MV-4-11 (cell line): ENCODE results near the gene FKBP11.
"Not testable (repeated sequence)": the region's sequence is repeated elsewhere in the genome, so short reads cannot be mapped to it uniquely, and the experiment has no call there.

Experiments used
- DNase-seq: peaks from one replicate; lab custom pipeline; 2025; lab: John Stamatoyannopoulos, UW

FKBP11 gene

DNA sequence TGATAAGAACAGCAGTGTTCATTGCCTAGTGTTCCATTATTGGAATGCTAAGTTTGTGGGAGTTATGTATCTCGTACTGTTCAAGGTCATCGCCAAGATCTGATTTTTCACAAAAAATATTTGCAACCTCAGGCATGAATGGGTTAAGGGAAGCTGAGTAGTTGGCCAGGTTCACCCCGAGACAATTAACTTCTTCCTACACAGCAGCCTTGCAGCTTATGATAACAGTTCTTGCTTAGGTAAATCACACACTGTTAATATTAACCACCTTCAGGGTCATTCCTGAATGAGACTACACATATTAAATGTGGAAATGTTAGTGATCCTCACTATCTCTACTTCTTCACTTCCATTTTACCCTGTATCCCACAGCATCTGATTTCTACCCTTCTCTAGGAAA lies 18.0 kb downstream of the FKBP11 start:
- DNase-seq, result no peak

DNA sequence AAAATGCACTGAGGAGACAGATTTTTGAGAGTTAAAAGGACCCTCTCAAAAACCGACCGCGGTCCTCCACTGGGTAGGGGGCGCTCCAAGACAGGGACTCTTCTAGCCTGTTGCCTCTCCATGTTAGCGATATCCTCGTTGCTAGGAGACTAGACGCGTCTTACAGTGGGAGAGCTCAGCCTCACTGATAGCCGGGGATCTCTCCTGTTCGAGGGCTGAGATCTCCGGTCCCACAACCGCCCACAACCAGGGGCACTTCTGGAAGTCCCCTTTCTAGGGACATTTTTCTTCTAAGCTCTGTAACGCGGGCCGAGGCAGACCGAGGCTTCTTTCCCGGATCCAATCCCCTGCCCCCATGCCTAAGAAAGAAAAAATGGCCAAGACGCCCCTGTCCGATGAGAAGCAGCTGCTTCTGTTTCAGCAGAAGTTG lies 21.3 kb downstream of the FKBP11 start:
- DNase-seq, result peak; percentile 86

DNA sequence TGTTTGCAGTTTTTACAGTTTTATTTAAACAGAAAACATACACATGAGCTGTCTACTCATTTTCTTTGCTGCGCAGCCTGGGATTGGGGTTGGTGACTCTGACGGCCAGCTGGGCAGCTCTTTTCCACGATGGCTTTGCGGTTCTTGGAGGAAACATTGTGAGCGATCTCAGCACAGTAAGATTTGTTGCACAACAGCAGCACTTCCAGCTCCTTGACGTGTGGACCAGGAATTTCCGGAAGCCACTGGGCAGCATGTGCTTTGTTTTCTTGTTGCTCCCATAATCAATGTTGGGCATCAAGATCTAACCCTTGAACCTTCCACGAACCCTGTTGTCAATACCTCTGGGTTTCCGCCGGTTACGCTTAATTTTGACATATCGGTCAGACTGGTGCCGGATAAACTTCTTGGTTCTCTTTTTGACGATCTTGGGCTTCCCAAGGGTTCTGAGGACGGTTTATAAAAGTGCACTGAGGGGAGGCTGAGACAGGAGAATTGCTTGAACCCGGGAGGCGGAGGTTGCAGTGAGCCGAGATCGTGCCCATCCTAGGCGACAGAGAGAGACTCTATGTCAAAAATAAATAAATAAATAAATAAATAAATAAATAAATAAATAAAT lies 21.8 kb downstream of the FKBP11 start:
- DNase-seq, result peak; percentile 81

DNA sequence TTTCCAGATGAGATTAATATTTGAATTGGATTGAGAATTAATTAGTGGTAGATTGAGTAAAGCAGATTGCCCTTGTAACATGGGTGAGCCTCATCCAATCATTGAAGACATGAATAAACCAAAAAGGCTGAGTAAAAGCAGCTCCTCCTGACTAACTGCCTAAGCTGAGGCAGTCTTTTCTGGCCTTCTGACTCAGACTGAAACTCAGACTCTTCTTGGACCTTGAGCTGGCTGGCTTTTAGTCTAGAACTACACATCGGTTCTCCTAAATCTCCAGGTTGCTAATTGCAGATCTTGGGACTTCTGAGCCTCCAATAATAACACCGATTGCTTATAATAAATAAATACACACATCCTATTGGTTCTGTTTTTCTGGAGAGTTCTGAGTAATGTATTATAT lies 24.0 kb downstream of the FKBP11 start:
- DNase-seq, result peak; percentile 64

DNA sequence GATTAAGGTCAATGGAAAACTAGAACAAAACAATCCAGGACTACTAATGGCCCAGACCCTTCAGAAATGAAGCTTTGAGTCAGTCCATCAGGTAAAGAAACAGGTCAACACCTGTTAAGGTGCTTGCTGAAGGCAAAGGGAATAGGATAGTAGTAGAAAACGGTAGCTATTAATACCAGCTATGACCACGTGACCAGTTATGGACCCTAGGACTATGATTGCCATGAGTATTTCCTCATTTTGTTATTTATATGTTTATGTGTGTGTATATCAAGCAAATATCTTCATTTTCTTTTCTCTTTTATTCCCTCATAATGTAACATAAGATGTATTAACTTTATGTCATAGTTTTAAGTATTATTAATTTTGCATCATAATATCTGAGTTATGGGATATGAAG lies 25.6 kb downstream of the FKBP11 start:
- no peak for DNase-seq

DNA sequence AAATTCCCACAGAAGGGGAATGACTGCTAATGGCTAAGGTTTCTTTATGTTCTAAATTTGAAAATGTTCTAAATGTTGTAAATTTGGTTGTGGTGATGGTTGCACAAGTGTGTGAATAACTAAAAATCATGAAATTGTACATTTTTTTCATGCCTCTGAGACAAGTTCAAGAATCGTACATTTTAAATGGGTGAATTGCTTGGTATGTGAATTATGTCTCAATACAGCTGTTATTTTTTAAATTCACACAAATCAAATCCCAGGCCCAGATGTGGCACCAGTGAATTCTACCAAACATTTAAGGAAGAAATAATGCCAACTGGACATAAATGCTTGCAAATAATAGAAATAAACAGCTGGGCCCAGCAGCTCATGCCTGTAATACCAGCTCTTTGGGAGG lies 31.0 kb downstream of the FKBP11 start:
- DNase-seq, result no peak

DNA sequence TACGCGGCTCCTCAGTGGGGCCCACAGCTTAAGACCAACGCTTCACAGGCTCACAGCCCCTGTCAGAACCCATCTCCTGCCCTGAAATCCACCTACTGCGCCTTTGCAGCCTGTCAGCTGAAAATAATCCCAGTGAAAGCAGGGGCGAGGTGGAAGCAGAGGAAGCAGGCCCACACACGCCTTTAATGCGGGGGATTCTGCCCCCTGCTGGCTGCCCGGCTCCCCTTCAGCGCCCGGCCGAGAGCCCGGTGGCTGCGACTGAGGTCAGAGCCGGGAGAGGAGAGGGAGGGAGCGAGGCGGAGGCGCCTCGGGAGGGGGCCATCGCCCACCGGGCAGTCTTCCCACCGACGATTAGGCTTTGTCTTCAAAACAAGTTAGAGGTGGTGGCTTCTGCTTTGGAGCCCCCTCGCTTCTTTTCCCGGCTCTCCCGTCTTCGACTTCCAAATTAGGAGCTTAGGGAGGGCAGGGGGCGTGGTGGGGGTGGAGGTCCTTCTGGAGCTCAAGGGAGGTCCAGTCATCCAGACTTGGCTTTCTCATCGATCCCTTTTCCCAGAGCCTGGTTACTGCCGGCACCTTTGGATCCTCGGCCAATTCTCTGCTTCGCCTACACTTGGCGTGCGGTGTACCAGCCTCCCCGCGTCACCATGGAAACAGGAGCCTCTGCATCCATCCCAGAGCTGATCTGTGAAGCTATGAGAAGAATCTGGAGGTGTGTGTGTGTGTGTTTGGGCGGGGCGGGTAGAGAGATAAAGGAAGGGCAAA lies 34.5 kb downstream of the FKBP11 start:
- DNase-seq, result peak; percentile 50

DNA sequence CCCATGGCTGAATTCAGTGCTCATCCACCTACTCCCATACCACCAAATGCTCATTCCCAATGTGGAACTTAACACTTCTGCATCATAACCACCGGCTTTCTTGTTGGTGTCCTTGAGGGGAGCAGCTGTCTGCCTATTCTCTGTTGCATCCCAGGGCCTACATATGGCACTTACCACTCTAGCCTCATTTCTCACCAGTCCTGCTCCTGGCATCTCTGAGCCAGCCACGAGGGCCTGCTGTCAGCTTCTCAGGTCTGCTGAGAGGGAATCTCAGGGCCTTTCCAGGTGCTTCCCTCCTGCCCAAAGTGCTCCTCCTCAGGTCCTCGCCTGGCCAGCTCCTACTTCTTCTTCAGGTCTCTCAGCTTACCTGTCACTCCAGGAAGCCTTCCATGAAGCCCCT lies 35.6 kb downstream of the FKBP11 start:
- DNase-seq, result no peak

DNA sequence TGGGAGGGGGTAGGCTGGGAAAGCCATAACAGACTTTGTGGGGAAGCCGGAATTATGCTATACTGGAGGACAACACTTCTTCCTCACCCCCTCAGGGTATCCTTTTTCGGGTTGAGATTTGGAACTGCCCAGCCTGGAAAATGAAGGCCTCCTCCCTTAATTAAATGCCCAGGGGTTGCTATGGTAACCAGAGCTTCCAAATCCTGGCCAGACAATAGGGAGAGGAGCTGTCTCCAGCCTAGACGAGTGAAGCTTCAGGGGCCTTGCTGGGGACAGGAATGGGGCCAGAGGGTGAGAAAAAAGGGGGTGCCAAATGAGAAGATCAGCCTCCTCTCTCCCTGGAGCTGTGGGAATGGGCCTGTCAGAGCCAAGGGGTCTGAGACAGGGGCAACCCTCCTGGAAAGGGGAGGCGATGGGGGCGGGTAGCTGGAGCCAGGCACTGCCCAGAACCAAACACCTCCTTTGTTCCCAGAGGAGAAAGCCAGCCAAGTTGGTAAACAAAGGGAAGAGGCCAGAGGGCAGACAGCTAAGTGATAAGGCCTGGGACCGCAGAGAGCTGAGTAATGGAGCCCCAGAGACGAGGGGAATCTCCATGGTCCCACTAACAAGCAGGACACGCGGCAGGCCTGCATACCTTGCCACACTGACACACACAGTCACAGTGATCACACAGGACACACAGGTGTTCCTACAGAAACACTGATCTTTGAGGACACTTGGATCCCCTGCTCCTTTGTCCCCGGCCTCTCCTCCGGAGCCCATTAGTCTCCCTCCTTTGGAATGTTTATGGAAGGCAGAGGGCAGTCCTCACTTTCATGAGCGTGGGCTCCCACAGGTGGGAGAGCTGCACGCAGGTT lies 41.8 kb downstream of the FKBP11 start:
- DNase-seq, result no peak

DNA sequence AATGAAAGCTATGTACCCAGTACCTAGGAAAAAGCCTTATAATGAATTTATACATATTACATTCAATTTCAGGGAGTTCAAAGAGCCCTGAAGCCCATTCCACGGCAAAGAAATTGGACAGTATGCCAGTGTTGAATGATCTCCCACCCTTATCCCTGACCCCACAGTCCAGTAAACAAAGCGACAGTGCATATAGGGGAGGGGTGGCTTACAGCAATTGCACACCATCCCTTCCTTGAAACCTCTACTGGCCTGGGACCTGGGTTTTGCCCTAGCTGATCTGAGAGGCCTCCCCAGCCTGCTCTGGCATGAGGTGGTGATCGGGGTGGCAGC lies 42.4 kb downstream of the FKBP11 start:
- no peak for DNase-seq

DNA sequence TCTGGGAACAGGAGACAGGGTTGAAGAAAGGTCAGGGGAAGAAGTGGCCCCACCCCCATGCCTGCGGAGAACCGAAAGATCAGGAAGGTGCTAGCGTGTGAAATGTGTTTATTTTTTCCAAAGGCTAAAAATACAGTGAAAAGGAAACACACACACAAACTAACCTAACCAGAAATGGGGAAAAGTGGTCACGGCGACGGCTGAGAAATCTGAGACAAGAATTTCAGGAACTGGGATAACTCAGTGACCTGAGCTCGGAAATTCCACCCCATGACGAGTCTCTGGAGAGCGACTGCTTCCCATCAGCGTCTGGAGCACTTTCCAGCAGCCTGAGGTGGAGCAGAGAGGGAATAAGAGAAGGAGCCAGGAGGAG lies 43.0 kb downstream of the FKBP11 start:
- DNase-seq, result no peak

DNA sequence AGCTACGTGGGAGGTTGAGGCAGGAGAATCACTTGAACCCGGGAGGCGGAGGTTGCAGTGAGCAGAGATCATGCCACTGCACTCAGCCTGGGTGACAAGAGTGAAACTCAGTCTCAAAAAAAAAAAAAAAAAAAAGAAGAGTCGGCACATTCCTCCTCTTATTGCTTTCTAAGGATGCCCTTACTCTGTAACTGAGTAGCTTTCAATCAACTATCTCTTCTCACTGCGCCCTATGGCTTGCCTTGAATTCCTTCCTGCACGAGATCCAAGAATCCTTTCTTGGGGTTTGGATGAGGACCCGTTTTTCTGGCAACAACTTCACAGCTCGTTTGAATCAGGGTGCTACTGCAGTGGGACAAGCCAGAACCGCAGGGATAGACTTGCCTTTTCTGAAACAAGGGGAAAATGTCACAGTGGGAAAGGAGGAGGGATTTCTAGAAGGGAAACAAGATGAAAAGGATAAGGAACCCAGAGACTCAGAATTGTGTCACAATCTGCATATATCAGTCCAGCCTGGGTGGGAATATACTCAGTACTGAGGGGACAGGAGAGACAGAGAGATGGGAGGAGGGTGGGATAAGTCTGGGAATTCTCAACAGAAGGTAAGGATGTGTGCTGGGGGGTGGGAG lies 43.5 kb downstream of the FKBP11 start:
- DNase-seq, result no peak

DNA sequence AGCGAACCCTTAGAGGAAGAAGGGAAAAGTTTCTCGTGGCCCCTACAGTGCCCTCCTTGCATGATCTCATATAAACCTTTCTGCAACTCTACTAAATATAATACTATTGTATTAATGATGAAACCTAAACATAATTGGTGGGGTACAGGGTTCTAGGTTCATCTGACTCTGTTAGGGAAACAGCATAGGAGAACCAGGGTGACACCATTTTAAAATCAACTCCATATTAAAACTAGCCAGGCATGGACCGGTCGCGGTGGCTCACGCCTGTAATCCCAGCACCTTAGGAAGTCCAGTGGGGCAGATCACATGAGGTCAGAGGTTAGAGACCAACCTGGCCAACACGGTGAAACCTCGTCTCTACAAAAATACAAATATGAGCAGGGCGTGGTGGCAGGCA lies 44.6 kb downstream of the FKBP11 start:
- DNase-seq, result no peak

DNA sequence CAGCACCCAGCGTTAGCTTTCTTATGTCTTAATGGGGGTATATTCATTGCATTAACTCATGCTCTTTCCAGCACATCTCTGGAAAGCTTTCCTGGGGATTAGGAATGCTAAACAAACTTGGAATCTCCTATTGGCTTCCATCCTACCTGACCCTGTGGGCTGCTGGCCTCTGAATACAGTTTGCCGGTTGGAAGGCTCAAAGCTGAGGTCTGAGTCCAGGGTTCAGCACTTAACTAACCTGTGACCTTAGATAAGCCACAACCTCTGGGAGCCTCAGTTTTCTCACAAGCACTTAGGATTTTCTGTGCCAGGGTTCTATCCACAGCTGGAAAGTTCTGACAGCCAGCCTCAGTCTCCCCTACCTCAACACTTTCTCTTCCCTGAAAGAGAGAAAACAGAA lies 46.7 kb downstream of the FKBP11 start:
- DNase-seq, result no peak

DNA sequence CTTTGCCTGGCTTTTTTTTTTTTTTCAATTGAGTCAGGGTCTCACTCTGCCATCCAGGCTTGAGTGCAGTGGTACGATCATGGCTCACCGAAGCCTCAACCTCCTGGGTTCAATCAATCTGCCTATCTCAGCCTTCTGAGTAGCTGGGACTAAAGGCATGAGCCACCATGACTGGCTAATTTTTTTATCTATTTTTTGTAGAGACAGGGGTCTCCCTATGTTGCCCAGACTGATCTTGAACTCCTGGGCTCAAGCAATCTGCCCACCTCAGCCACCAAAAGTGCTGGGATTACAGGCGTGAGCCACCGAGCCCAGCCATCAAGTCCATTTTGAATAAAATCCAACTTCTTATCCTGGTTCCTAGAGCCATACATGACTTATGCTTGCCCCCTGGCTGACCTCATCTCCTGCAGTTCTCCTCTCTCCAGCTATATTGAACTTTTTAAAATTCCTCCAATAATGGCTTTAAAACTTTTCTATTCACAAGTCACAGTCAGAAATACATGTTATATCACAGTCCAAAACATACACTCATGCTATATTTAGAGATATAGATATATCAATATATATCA lies 49.3 kb downstream of the FKBP11 start:
- DNase-seq, result no peak

DNA sequence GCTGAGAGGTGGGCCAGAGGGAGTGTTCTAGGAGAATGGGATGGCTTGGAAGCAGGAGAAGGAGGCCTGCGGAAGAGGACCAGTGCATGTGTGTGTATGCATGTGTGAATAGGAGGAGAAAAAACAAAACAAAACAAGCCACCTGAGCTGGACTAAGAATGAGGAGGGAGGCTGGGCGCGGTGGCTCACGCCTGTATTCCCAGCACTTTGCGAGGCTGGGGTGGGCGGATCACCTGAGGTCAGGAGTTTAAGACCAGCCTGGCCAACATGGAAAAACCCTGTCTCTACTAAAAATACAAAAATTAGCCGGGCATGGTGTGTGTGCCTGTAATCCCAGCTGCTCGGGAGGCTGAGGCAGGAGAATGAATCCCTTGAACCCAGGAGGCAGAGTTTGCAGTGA lies 51.8 kb downstream of the FKBP11 start:
- DNase-seq, result not testable (repeated sequence)

DNA sequence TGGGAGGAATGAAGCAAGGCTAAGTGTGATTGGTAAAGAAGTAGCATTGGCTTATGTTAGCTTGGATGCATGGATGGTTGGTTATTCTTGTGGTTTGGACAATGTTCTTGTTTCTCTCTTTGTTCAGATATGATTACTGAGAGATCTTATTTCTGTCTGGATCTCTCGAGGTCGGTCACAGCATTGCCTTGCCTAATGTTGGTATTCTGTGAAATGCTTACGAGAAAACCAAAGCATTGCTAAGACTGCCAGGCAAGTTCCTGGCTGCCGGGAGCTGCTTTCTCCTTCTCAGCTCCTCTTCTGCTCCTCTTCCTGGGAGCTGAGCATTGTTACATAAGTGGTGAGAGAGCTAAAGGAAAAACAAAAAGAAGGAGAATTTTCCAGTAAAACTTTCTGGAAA lies 52.2 kb downstream of the FKBP11 start:
- DNase-seq, result no peak
